Central memory CD8-positive, alpha-beta T cell (primary cell): ENCODE results near the gene PPP3R2.

Experiments used
- ATAC-seq: fragments of 150-1000 bp; cut with Tn5 transposase; replicated peaks from 2 replicates; pipeline ENCODE4 v1.10.0; 2022; ENCODE audit warnings: mild to moderate bottlenecking, moderate FRiP score, moderate number of reproducible peaks; ENCODE audit not compliant: poor library complexity, severe bottlenecking; ENCODE audit errors: extremely low read depth
- DNase-seq, 2 donors: peaks; one replicate each; pipeline ENCODE4 v3.0.0; 2021; ENCODE audit warnings: low spot score in 2 of 2
- H3K27ac Mint-ChIP-seq: one replicate; pipeline ENCODE4 v1.8.0; 2022; ENCODE audit warnings: low read depth, mild to moderate bottlenecking, moderate library complexity, mixed read lengths
- H3K27me3 Mint-ChIP-seq: one replicate; pipeline ENCODE4 v1.8.0; 2022; ENCODE audit warnings: mixed read lengths
- H3K36me3 Mint-ChIP-seq: one replicate; pipeline ENCODE4 v1.8.0; 2022; ENCODE audit warnings: mild to moderate bottlenecking, moderate library complexity, mixed read lengths; ENCODE audit not compliant: insufficient read depth
- H3K4me1 Mint-ChIP-seq: one replicate; pipeline ENCODE4 v1.8.0; 2022; ENCODE audit warnings: mixed read lengths
- H3K4me3 Mint-ChIP-seq: one replicate; pipeline ENCODE4 v1.8.0; 2022; ENCODE audit warnings: mild to moderate bottlenecking, moderate library complexity, mixed read lengths
- H3K9me3 Mint-ChIP-seq: one replicate; pipeline ENCODE4 v1.8.0; 2022; ENCODE audit warnings: mixed read lengths

Gene PPP3R2, protein sequence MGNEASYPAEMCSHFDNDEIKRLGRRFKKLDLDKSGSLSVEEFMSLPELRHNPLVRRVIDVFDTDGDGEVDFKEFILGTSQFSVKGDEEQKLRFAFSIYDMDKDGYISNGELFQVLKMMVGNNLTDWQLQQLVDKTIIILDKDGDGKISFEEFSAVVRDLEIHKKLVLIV

DNA sequence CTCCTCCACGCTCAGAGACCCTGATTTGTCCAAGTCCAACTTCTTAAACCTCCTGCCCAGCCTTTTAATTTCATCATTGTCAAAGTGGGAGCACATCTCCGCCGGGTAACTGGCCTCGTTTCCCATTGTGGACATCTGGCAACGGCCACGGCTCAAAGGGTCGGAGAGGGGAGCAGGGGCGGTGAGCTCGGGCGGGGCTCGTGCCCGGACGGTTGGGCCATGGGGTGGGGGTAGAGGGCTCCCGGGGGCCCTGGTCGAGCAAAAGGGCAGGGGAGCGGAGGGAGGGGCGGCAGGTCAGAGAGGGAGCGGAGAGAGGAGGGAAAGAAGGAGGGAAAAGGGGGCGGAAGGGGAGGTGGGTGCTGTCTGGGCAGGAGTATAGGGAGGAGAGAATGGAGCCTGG lies at the start of gene PPP3R2:
Gene PPP3R2 (minus strand): TSS at position 174 of the 400 bp plus-strand sequence. CDS start 48 bp downstream, at position 126.
- Mint-ChIP-seq H3K27me3 (peaks cover 9% of the 10 kb centered on the region), H3K4me3 (no peak within 1 kb of the TSS), H3K36me3 (no peaks in the 10 kb centered on the region), H3K9me3 (no peaks in the 10 kb centered on the region), H3K4me1 (no peaks in the 10 kb centered on the region), H3K27ac (no peak within 1 kb of the TSS)
- ATAC-seq (no peak), DNase-seq (no peak)

DNA sequence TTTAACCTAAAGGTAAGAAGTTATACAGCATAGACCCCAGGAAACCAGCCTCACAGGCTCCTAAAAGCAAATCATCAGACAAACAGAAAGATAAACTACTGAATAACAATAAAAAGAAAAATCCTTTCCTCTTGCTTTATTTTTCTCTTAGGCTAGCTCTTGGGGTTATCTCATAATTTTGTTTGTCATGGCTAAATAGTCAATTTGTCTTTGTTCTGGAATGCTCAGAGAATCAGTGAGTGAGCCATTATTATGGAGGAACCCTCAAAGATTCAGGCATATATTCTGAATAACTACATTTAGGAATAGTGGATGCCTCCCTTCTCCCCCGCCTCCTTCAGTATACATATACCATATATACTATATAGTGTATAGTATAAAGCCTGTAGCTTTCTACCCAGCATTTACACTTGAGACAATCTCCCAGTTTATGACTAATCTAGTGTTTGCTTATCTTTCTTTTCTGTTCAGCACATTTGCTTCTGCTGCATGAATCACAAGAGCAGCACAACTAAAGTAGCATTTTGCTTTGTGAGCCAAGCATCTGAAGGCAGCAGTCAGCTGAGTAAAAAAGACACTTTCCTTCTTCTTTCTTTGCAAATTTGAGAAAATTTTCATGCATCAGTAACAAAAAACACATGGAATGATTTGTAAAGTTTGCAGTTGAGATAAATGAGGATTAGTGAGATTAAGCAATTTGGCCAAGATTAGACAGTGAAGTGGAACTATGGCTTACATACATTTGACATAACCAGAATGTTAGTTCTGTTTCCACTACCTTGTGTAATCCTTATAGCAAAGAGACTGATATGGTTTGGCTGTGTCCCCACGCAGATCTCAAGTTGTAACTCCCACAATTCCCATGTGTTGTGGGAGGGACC lies 45.3 kb upstream of the PPP3R2 start:
- no peaks in the 10 kb centered on the region for H3K4me1 Mint-ChIP-seq

DNA sequence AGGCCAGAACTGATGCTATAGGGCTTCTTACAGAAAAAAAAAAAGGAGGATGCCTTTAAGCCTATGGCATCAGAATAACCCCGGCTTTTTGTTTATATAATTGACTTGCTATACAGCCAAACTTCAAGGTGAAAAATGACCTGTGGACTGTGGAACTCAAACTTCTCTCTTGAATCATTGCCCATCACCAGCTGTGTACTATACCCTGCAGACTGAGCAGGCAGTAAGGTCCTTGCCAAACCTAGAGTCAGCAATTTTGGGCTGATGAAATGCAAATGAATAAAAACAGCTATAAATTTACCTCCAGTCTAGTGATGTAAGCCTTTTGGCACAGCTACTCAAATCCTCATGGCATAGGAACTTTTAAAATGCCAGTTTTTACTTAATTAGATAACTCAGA lies 44.5 kb upstream of the PPP3R2 start:
- Mint-ChIP-seq H3K4me1 (no peaks in the 10 kb centered on the region), H3K36me3 (no peaks in the 10 kb centered on the region), H3K9me3 (no peaks in the 10 kb centered on the region), H3K27me3 (no peaks in the 10 kb centered on the region), H3K4me3 (no peak overlapping the region), H3K27ac (no peak overlapping the region)
- DNase-seq (no peak), ATAC-seq (no peak)

More for the DNA sequence above, 45.3 kb upstream of the PPP3R2 start:
- DNase-seq: no peak
- H3K27me3 Mint-ChIP-seq: no peaks in the 10 kb centered on the region
- no peaks in the 10 kb centered on the region for H3K36me3 Mint-ChIP-seq
- ATAC-seq: no peak
- no peak overlapping the region for H3K4me3 Mint-ChIP-seq
- no peaks in the 10 kb centered on the region for H3K9me3 Mint-ChIP-seq
- H3K27ac Mint-ChIP-seq: no peak overlapping the region

DNA sequence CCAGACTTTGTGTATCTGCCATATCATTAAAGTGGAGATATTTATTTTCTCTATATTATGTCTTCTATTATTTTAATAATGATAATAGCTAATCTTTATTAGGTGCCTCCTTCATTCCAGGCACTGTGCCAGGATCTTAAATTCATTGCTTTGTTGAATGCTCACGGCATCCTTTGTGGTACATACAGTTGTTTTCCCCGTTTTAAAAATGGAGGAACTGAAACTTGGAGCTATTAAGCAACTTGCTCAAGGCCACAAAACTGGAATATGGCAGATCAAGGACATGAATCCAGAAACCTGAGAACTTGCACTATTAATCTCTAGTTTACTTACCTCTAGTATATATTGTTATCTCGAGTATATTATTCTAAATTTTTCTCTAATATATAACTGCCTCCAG lies 41.5 kb upstream of the PPP3R2 start:
- H3K27me3 Mint-ChIP-seq: no peaks in the 10 kb centered on the region
- DNase-seq: no peak
- H3K36me3 Mint-ChIP-seq: no peaks in the 10 kb centered on the region
- no peaks in the 10 kb centered on the region for H3K4me1 Mint-ChIP-seq
- no peak overlapping the region for H3K27ac Mint-ChIP-seq
- H3K9me3 Mint-ChIP-seq: no peaks in the 10 kb centered on the region
- no peak for ATAC-seq
- H3K4me3 Mint-ChIP-seq: no peak overlapping the region

DNA sequence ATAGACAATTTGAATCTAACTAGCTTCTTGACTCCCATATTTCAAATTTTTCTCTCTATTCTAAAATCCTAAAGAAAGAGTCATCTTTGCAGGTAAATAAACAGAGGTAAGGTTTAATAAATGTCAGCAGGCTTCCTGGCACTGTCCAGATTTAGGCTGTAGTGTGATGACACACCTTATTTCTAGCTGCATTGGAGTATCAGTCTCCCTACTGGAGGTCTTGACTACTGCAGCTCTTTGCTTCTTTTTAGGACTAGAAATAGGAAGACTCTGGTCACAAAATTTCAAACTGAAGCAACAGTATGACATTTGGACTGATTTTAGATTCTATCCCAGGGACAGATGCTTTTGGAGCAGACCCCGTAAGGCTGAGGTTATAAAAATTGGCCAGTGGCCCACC lies 40.7 kb upstream of the PPP3R2 start:
- no peak overlapping the region for H3K27ac Mint-ChIP-seq
- H3K9me3 Mint-ChIP-seq: no peaks in the 10 kb centered on the region
- H3K27me3 Mint-ChIP-seq: no peaks in the 10 kb centered on the region
- H3K36me3 Mint-ChIP-seq: no peaks in the 10 kb centered on the region
- no peak overlapping the region for H3K4me3 Mint-ChIP-seq
- ATAC-seq: no peak
- H3K4me1 Mint-ChIP-seq: no peaks in the 10 kb centered on the region
- DNase-seq: no peak

DNA sequence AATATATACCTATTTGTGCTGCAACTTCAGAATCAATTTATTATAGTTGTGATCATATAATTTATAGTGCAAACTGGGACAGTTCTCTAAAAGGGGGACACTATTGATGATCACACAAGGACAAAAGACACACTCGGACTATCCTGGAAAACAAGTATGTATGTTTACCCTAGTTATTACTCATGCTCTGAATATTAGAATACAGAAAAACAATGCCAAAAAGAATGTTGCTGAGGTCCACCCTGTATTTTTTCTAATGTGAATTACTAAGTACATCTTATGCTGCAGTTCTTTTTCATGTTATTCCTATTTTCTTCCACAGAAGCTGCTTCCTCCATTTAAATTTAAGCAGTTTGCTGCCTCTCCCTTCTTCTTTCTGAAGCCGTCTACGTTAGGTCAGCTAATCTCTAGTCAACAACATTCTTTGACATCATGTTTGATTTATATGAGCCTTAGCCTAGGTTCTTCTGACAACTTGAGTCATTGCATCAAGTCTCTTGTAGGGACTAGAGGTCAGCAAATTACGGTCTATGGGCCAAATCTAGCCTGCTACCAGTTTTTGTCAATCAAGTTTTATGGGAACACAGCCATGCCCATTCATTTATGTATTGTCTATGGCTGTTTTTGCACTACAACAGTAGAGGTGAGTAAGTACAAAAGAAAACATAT lies 40.1 kb upstream of the PPP3R2 start:
- no peak overlapping the region for H3K4me3 Mint-ChIP-seq
- H3K4me1 Mint-ChIP-seq: no peaks in the 10 kb centered on the region
- no peak overlapping the region for H3K27ac Mint-ChIP-seq
- no peaks in the 10 kb centered on the region for H3K27me3 Mint-ChIP-seq
- ATAC-seq (no peak), DNase-seq (no peak)
- no peaks in the 10 kb centered on the region for H3K36me3 Mint-ChIP-seq
- H3K9me3 Mint-ChIP-seq: no peaks in the 10 kb centered on the region

DNA sequence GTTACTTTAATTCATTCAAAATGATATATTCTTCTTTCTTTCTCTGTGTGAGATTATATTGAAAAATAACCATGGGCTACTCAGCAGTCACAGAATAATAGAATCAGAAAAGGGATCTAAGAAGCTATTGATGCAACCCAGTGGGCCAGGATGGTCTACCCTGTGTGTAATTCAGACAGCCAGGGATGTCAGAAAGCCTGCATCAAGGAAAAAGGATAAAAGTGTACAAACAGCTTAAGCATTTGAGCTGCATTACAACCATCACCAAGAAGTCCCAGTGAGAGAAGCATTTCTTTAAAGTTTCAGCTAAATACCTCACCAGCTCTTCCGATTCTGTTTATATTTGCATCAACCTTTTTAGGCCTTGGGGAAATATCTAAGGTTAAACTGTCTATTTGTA lies 37.8 kb upstream of the PPP3R2 start:
- H3K4me1 Mint-ChIP-seq: no peaks in the 10 kb centered on the region
- H3K27ac Mint-ChIP-seq: no peak overlapping the region
- no peak for ATAC-seq
- no peaks in the 10 kb centered on the region for H3K36me3 Mint-ChIP-seq
- no peak for DNase-seq
- no peaks in the 10 kb centered on the region for H3K9me3 Mint-ChIP-seq
- no peaks in the 10 kb centered on the region for H3K27me3 Mint-ChIP-seq
- no peak overlapping the region for H3K4me3 Mint-ChIP-seq

DNA sequence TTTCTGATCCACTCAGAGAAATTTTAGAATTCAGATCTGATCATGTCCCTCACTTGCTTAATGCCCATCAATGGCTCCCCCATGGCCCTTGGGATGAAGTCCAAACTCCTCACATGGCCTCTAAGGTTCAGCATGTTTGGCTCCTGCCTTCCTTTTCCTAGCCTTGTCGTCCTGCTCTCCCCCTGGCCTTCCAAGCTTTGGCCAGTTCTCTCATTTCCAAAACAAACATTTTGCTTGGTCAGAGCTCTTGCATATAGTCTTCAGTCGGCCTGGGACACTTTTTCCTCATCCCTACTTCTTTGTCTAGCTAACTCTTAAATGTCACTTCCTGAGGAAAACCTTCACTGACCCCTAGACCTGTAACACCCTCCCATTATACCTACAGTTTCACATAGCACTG lies 37.1 kb upstream of the PPP3R2 start:
- no peaks in the 10 kb centered on the region for H3K9me3 Mint-ChIP-seq
- DNase-seq: no peak
- H3K4me3 Mint-ChIP-seq: no peak overlapping the region
- H3K36me3 Mint-ChIP-seq: no peaks in the 10 kb centered on the region
- ATAC-seq: no peak
- H3K27ac Mint-ChIP-seq: no peak overlapping the region
- no peaks in the 10 kb centered on the region for H3K4me1 Mint-ChIP-seq
- H3K27me3 Mint-ChIP-seq: no peaks in the 10 kb centered on the region

DNA sequence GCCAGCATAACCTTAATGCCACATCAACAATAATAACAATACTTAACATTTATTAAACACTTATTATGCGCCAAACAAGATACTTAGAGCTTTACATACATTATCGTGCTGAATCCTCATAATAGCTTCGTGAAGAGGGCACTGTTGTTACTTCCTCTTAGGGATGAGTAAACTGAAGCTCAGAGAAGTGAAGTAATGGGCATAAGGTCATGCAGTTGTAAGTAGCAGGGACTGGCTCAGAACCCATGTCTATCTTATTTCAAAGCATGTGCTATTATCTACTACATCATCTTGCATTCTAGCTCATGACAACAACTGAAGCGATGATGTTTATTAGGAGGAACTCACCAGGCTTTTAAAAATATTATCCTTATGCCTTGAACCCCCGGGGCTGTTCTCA lies 34.9 kb upstream of the PPP3R2 start:
- H3K4me3 Mint-ChIP-seq: no peak overlapping the region
- no peaks in the 10 kb centered on the region for H3K27me3 Mint-ChIP-seq
- DNase-seq: no peak

DNA sequence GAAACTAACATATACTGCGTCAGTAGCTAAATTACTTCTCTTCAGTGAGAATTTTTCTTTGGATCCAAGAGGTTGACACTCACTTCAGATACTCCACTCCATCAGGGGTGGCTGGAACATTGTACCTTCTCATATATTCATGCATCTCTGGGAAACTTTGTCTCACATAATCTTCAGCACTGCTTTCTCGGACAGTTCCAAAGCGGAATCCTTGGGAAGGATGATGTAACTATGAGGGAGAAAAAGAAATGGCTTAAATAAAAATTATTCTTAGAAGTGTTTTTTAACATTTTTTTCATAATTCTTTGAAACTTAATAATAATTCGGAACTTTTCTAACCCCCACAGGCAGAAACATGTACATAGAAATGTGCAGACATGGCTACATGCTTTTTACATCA lies 33.4 kb upstream of the PPP3R2 start:
- ATAC-seq (no peak), DNase-seq (no peak)
- Mint-ChIP-seq H3K36me3 (no peaks in the 10 kb centered on the region), H3K4me1 (no peaks in the 10 kb centered on the region), H3K4me3 (no peak overlapping the region), H3K27ac (no peak overlapping the region), H3K27me3 (no peaks in the 10 kb centered on the region), H3K9me3 (no peaks in the 10 kb centered on the region)

More for the DNA sequence above, 34.9 kb upstream of the PPP3R2 start:
- no peaks in the 10 kb centered on the region for H3K36me3 Mint-ChIP-seq
- H3K27ac Mint-ChIP-seq: no peak overlapping the region
- no peak for ATAC-seq
- H3K4me1 Mint-ChIP-seq: no peaks in the 10 kb centered on the region
- H3K9me3 Mint-ChIP-seq: no peaks in the 10 kb centered on the region

DNA sequence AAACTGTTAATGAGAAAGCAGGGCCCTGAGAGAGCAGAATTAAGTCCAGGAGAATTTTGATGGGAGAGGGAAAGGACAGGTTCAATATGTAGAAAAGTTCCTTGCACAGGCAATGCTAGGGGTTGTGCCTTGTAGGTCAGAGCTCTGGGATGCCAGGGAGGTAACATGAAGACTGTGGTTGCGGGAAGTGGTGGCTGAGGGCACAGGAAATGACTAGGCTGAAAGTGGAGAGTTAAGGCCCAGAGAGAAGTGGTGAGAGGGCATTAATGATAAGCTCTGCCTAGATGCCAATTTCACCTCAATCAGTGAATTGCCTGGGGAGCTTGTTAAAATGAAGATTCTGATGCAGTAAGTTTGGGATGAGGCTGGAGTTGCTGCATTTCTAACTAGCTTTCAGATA lies 31.5 kb upstream of the PPP3R2 start:
- ATAC-seq (no peak), DNase-seq (no peak)
- Mint-ChIP-seq H3K36me3 (no peaks in the 10 kb centered on the region), H3K27me3 (no peaks in the 10 kb centered on the region), H3K27ac (no peak overlapping the region), H3K4me1 (no peaks in the 10 kb centered on the region), H3K4me3 (no peak overlapping the region), H3K9me3 (no peaks in the 10 kb centered on the region)

DNA sequence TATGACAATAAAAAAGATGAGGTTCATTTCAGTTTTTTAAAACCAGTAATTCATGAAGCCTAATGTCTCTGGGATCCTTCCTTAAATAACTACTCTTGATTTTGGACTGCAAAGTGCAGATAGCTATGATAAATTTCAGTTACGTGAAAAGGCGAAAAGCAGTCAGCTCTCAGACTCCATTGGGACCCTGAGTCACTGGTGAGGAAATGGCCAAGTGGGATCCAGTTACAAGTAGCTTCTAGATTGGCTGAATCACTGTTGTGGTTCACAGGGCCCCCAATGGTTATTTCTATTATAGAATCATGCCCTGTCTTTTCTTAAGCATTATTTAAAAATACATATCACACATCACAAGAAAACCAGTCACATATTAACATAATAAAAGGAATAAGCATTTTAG lies 31.1 kb upstream of the PPP3R2 start:
- no peak for DNase-seq

DNA sequence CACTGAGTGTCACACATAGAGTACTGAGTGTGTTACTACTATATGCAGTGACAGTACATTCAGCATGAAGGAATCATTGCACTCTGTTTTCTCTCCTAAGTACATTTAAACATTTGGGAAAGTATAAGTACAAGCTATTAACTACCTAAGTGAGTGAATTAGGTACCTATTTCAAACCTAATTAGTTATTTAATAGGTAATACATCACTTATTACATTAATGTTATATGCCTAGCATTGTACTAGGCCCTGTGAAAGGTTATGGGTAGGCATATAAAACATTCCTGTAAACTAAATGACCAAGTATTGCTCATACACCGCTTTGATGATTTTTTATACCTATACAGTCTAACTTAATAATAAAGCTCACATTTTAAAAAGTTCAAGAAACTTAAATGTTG lies 25.7 kb upstream of the PPP3R2 start:
- H3K4me3 Mint-ChIP-seq: no peak overlapping the region
- H3K36me3 Mint-ChIP-seq: no peaks in the 10 kb centered on the region
- no peaks in the 10 kb centered on the region for H3K9me3 Mint-ChIP-seq
- ATAC-seq (no peak), DNase-seq (no peak)
- H3K27me3 Mint-ChIP-seq: no peaks in the 10 kb centered on the region
- no peaks in the 10 kb centered on the region for H3K4me1 Mint-ChIP-seq
- no peak overlapping the region for H3K27ac Mint-ChIP-seq

More for the DNA sequence above, 31.1 kb upstream of the PPP3R2 start:
- Mint-ChIP-seq H3K27ac (no peak overlapping the region), H3K9me3 (no peaks in the 10 kb centered on the region), H3K27me3 (no peaks in the 10 kb centered on the region), H3K4me1 (no peaks in the 10 kb centered on the region), H3K36me3 (no peaks in the 10 kb centered on the region), H3K4me3 (no peak overlapping the region)
- ATAC-seq: no peak
